GM21576 (cell line): Measurements from ENCODE around the gene DGCR6L.

ENCODE experiments used
- ATAC-seq: cut with Tn5 transposase; IDR thresholded peaks from one replicate; pipeline ENCODE4 v1.9.1; 2021; ENCODE audit warnings: mild to moderate bottlenecking, moderate library complexity; ENCODE audit not compliant: unreplicated experiment

DGCR6L gene

GRCh38 chr22:20264614-20265452 is 55.0 kb downstream of the DGCR6L start:
- ATAC-seq = no peak
